Rectal smooth muscle tissue (tissue), 1 donor: ENCODE results near the gene FBN2.

ENCODE experiments used
- H3K27ac ChIP-seq: one replicate; pipeline ENCODE4 v1.7.0; 2013; ENCODE audit warnings: low read depth, low read length, inconsistent platforms
- H3K27me3 ChIP-seq: one replicate; pipeline ENCODE4 v1.7.0; 2013; ENCODE audit warnings: low read length; ENCODE audit not compliant: control insufficient read depth, insufficient read depth
- H3K36me3 ChIP-seq: one replicate; pipeline ENCODE4 v1.7.0; 2013; ENCODE audit warnings: low read length; ENCODE audit not compliant: control insufficient read depth, insufficient read depth
- H3K4me1 ChIP-seq: one replicate; pipeline ENCODE4 v1.7.0; 2013; ENCODE audit warnings: low read length; ENCODE audit not compliant: control insufficient read depth, insufficient read depth
- H3K4me3 ChIP-seq: one replicate; pipeline ENCODE4 v1.7.0; 2013; ENCODE audit warnings: low read length
- H3K9ac ChIP-seq: one replicate; pipeline ENCODE4 v1.7.0; 2013; ENCODE audit warnings: low read length

Gene FBN2

GRCh38 chr5:128434993-128435392 is 103.1 kb downstream of the FBN2 start:
- H3K36me3 ChIP-seq, result no peaks in the 10 kb centered on the region
- no peak overlapping the region for H3K27ac ChIP-seq
- H3K4me3 ChIP-seq, result no peak overlapping the region
- no peak overlapping the region for H3K9ac ChIP-seq
- no peaks in the 10 kb centered on the region for H3K4me1 ChIP-seq
- H3K27me3 ChIP-seq, result no peaks in the 10 kb centered on the region

- no peaks in the 10 kb centered on the region for H3K36me3 ChIP-seq
- H3K4me3 ChIP-seq, result no peak overlapping the region
- no peak overlapping the region for H3K27ac ChIP-seq
- H3K4me1 ChIP-seq, result no peaks in the 10 kb centered on the region
- H3K27me3 ChIP-seq, result no peaks in the 10 kb centered on the region
- no peak overlapping the region for H3K9ac ChIP-seq
These were observed 105.1 kb downstream of the FBN2 start for GRCh38 chr5:128432913-128433440.

- H3K9ac ChIP-seq, result no peak overlapping the region
These were observed 110.1 kb downstream of the FBN2 start for GRCh38 chr5:128427921-128428320.

GRCh38 chr5:128426090-128426534 is 111.9 kb downstream of the FBN2 start:
- no peaks in the 10 kb centered on the region for H3K36me3 ChIP-seq
- no peak overlapping the region for H3K4me3 ChIP-seq
- no peaks in the 10 kb centered on the region for H3K4me1 ChIP-seq
- no peak overlapping the region for H3K27ac ChIP-seq
- H3K9ac ChIP-seq, result no peak overlapping the region
- no peaks in the 10 kb centered on the region for H3K27me3 ChIP-seq

More at GRCh38 chr5:128427921-128428320, 110.1 kb downstream of the FBN2 start:
- Histone ChIP-seq H3K4me1 (no peaks in the 10 kb centered on the region), H3K27ac (no peak overlapping the region), H3K36me3 (no peaks in the 10 kb centered on the region), H3K27me3 (no peaks in the 10 kb centered on the region), H3K4me3 (no peak overlapping the region)

GRCh38 chr5:128424646-128425045 is 113.4 kb downstream of the FBN2 start:
- H3K36me3 ChIP-seq, result no peaks in the 10 kb centered on the region
- H3K27ac ChIP-seq, result no peak overlapping the region
- no peaks in the 10 kb centered on the region for H3K4me1 ChIP-seq
- H3K9ac ChIP-seq, result no peak overlapping the region
- H3K4me3 ChIP-seq, result no peak overlapping the region
- H3K27me3 ChIP-seq, result no peaks in the 10 kb centered on the region

DNA sequence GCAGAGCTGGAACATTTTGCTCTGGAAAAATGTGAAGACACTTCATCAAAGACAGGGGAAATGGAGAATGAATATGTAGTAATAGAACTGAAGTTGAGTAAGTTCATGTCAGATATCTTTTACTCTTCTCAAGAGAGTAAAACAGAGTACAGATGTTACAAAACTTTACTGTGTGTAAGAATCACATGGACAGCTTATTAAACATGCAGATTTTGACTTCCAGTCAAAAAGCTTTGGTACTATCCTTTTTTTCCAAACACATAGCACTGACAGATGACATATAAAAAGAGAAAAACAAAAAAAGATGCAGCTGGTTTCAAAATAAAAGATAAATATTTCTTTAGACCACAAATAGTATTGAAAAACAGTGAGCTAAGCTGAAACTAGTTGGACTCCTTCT is 115.4 kb downstream of the FBN2 start:
- no peaks in the 10 kb centered on the region for H3K36me3 ChIP-seq
- H3K4me1 ChIP-seq, result no peaks in the 10 kb centered on the region
- no peak overlapping the region for H3K9ac ChIP-seq
- no peaks in the 10 kb centered on the region for H3K27me3 ChIP-seq
- H3K27ac ChIP-seq, result no peak overlapping the region
- H3K4me3 ChIP-seq, result no peak overlapping the region

GRCh38 chr5:128414469-128414868 is 123.6 kb downstream of the FBN2 start:
- Histone ChIP-seq H3K27me3 (no peaks in the 10 kb centered on the region), H3K9ac (no peak overlapping the region), H3K27ac (no peak overlapping the region), H3K4me1 (no peaks in the 10 kb centered on the region), H3K36me3 (no peaks in the 10 kb centered on the region), H3K4me3 (no peak overlapping the region)

DNA sequence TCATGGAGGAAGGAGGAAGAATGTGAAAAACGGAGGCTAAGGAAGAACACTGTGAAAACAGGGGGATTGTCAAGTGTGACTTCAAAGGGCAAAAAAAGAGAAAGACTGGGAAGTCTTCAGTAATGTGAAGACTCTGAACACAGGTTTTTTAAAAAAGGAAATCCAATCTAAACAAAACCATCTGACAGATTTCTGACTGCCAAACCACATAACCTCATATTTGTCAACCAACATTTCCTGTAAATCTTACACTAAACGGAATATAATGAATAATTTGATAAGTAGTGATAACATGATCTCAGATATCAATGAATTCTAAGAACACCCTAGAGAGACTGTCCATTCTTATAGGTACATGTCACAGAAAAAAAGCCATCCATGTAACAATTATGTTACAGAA is 124.7 kb downstream of the FBN2 start:
- Histone ChIP-seq H3K27ac (no peak overlapping the region), H3K27me3 (no peaks in the 10 kb centered on the region), H3K36me3 (no peaks in the 10 kb centered on the region), H3K9ac (no peak overlapping the region), H3K4me3 (no peak overlapping the region), H3K4me1 (no peaks in the 10 kb centered on the region)

DNA sequence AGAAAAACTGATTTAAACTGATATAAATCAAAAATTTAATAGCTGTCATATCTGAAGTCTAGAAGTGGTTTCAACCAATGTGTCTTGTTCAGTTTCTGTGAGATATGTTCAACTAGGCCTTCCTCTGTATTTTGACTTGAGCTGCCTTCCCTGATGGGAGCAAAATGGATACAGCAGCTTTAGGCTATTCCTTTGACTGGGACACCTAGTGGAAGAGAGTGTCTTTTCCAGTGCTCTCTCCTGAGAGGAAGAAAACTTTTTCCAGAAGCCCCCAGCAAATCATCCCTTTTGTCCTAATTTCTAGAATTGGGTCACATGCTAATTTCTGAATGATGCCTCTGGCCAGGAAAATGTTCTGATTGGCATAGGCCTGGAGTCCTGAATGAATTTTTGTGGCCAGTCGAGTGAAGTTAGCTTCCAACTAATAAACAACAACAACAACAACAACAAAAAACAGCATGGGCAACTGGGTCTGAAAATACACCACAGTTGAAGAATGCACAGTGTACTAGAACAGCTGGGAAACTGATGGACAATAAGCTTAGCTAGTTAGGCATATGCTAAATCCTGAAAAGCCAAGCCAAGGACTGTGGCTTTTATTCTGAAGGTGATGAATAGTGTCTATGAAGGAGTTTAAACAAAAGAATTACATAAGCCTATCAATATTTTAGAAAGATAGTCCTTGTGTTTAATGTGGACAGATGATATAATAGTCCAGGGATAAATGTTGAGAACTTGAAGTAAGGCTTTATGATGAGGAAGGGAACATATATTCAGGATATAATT is 125.7 kb downstream of the FBN2 start:
- Histone ChIP-seq H3K9ac (no peak overlapping the region), H3K4me1 (no peaks in the 10 kb centered on the region), H3K27ac (no peak overlapping the region)

GRCh38 chr5:128409166-128409800 is 128.8 kb downstream of the FBN2 start:
- H3K27me3 ChIP-seq, result no peaks in the 10 kb centered on the region
- no peaks in the 10 kb centered on the region for H3K36me3 ChIP-seq
- no peak overlapping the region for H3K9ac ChIP-seq
- H3K4me3 ChIP-seq, result no peak overlapping the region
- no peak overlapping the region for H3K27ac ChIP-seq
- no peaks in the 10 kb centered on the region for H3K4me1 ChIP-seq

More for the DNA sequence above, 125.7 kb downstream of the FBN2 start:
- Histone ChIP-seq H3K4me3 (no peak overlapping the region), H3K27me3 (no peaks in the 10 kb centered on the region), H3K36me3 (no peaks in the 10 kb centered on the region)

- Histone ChIP-seq H3K36me3 (no peaks in the 10 kb centered on the region), H3K27me3 (no peaks in the 10 kb centered on the region), H3K27ac (no peak overlapping the region), H3K4me1 (no peaks in the 10 kb centered on the region), H3K4me3 (no peak overlapping the region), H3K9ac (no peak overlapping the region)
These were observed 129.4 kb downstream of the FBN2 start for GRCh38 chr5:128408622-128409021.

DNA sequence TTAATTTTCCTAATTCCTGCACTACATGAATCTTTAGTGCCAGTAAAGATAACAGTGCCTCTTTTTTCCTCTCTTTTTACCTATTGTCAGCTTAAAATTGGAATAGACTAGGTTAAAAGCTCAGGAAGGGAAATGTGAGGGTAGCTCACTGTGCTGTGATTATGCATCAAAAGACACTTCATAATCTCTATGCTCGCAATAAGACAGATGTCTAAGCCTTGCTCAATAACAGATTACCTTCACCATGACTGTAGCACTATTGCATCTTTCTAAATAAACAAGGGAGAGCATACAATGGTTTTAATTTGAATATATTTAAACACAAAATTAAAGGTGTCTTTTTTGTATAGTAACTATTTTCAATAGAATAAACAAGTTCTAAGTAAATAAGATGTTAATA is 130.1 kb downstream of the FBN2 start:
- Histone ChIP-seq H3K9ac (no peak overlapping the region), H3K27ac (no peak overlapping the region), H3K27me3 (no peaks in the 10 kb centered on the region), H3K36me3 (no peaks in the 10 kb centered on the region), H3K4me1 (no peaks in the 10 kb centered on the region), H3K4me3 (no peak overlapping the region)
